NCI-H2196 (cell line): ENCODE data around the gene GUCY2D.
A peak's percentile ranks its signal among the peaks of the same experiment; 100 is the strongest.
"Not testable (repeated sequence)": the region's sequence is repeated elsewhere in the genome, so short reads cannot be mapped to it uniquely, and the experiment has no call there.

Experiments used
- DNase-seq: peaks from one replicate; lab custom pipeline; 2025; ENCODE audit not compliant: unreplicated experiment; lab: John Stamatoyannopoulos, UW

The GUCY2D gene

GRCh38 chr17:8044819-8045810 is 42.7 kb downstream of the GUCY2D start:
- no peak for DNase-seq

DNA sequence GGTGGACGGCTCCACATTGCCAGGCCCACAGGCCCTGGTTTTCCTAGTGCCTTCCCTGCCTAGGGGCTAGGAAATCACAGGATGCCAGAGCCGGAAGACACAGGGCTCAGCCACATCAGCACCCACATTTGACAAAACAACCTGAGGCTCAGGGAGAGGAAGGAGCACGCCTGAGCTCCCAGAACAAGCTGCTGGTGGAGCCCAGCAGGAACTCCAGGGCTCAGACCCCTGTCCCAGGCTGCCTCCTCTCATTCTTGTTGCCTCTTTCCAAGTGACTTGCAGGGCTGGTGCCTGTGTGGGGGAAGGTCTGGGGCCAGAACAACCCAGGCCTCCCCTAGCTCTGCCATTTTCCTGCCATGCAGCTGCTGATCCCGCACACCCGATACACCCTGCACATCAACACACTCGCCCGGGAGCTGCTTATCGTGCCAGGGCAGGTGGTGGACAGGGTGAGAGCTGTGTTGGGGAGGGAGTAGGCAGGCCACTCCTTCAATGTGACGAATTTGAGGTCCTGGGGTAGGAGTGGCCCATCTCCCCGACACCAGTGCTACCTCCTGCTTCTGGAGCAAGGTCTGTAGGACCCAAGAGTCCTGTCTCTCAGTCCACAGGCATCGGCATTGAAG is 44.0 kb downstream of the GUCY2D start:
- DNase-seq: no peak

GRCh38 chr17:8046929-8047768 is 44.7 kb downstream of the GUCY2D start:
- no peak for DNase-seq

DNA sequence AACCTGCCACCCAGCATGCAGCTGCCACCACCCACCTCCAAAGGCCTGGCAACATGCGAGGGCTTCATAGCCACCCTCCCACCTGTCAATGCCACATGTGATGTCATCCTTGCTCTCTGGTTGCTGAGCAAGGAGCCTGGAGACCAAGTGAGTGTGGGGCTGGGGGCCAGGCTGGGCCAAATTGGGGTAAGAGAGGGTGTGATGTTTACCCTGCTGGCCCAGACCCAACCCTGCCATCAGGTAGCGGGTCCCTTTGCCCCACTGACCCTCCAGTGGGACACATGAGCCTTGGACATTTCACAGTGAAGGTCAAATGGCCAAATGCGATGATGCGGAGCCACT is 45.3 kb downstream of the GUCY2D start:
- no peak for DNase-seq

GRCh38 chr17:8048236-8048635 is 45.8 kb downstream of the GUCY2D start:
- DNase-seq: no peak

DNA sequence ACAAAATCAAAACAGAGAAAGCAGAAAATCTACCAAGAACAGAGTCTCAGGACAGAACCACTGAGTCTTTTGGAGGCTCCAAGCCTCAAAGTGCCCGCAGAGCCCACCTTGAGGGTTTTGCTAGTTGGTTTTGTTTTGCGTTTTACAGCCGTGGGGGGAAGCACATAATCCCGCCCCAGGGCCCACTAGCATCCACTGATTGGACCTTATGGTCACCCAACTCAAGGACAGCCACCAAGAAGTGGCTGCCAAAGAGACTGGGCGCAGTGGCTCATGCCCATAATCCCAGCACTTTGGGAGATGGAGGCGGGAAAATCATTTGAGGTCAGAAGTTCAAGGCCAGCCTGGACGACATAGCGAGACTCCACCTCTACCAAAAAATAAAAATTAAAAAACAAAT is 46.3 kb downstream of the GUCY2D start:
- no peak for DNase-seq

- no peak for DNase-seq
Observed at GRCh38 chr17:8051831-8052230, 49.4 kb downstream of the GUCY2D start.

DNA sequence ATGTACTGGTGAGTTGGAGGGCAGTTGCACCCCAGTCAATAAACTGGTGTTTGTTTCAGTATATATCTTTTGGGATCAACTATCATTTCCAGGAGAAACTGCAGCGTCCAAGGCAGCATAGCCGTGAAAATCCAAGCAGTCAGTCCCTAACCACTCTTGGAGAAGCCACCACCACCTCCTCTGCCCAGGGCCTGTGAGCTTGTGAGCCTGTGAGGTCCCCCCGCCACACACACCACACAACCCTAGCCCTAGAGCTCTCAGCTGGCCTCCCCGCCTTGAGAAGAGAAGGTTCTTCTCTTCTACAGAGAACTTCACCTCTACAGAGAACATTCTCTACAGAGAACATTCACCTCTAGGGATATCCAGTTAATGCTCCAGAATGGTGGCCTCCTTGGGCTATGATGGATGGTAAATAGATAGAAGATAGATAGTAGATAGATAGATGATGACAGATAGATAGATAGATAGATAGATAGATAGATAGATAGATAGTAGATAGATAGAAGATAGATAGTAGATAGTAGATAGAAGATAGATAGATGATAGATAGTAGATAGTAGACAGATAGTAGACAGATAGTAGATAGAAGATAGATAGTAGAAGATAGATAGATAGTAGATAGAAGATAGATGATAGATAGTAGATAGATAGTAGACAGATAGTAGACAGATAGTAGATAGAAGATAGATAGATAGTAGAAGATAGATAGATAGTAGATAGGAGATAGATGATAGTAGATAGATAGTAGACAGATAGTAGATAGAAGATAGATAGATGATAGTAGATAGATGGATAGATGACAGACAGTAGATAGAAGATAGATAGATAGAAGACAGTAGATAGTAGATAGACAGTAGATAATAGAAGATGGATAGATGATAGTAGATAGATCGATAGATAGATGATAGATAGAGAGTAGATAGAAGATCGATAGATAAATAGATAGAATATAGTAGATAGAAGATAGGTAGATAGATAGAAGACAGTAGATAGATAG is 50.1 kb downstream of the GUCY2D start:
- no peak for DNase-seq

- no peak for DNase-seq
Observed at GRCh38 chr17:8053600-8053999, 51.2 kb downstream of the GUCY2D start.

- DNase-seq: no peak
Observed at GRCh38 chr17:8055851-8056231, 53.4 kb downstream of the GUCY2D start.

DNA sequence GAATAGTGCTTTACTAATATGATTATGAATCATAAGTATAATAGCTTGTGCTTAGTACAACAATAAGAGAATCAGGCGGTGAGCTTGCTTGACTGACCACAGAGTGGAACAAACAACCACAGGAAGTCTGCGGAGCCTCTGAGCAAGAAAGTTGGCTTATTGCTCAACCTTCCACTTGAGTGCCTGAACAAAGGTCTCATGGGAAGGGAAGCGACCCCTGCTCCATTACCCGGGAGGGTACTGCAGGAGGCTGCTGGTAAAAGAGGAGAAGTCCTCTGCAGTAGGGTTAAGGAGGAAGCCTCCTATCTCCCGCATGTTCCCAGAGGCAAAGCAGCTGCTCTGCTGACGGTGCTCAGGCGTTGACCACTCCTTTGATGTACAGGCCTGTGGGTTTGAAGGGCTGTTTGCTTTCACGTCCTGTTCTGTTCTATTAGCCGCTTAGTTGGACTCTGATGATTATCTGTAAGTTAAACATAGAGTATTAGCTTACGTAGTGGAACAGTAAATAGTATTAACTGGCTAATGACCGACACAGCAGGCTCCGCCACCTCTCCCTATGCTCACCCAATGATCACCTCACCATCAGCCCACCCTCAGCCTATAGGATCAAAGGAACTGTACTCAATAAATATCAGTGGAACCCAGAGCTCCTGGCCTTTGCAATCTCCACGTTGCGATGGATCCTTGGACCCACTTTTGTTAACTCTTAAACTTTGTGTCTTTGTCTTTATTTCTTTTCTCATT is 54.0 kb downstream of the GUCY2D start:
- DNase-seq: peak; percentile 6

GRCh38 chr17:8056976-8057625 is 54.7 kb downstream of the GUCY2D start:
- no peak for DNase-seq

DNA sequence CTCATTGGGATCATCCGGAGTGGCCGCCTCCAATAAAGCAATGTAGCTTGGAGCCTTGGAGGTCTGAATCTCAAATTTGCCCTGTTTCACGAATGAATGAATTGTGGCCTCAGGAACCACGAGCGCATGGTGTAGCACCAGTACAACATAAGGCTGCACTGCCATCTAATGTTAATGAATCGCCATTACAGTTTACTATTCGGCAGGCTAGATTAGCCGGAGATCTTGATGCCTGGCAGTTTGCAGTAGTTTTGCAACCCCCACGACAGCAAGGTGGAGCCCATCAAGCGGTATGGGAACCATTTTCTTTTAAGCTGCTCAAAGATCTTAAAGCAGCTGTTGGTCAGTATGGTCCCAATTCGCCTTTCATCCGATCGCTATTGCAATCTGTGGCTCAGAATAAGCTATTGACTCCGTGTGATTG is 55.3 kb downstream of the GUCY2D start:
- DNase-seq: peak; percentile 52

GRCh38 chr17:8059131-8059530 is 56.7 kb downstream of the GUCY2D start:
- no peak for DNase-seq

DNA sequence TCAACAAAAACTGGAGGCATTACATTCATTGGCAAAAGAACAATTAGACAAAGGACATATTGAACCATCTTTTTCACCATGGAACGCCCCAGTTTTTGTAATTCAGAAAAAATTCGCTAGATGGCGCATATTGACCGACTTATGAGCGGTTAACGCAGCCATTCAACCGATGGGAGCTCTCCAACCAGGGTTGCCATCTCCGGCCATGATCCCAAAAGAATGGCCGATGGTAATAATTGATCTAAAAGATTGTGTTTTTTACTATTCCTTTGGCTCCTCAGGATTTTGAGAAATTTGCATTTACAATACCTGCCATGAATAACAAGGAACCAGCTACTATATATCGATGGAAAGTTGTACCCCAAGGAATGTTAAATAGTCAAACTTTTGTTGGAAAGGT is 57.9 kb downstream of the GUCY2D start:
- DNase-seq: peak; percentile 76

GRCh38 chr17:8061851-8062250 is 59.4 kb downstream of the GUCY2D start:
- not testable (repeated sequence) for DNase-seq

GRCh38 chr17:8062435-8062806 is 60.0 kb downstream of the GUCY2D start:
- no peak for DNase-seq

- no peak for DNase-seq
Observed at GRCh38 chr17:8062807-8063483, 60.5 kb downstream of the GUCY2D start.
